Glomerular visceral epithelial cell (primary cell): ENCODE data around the gene OR2F1.
A peak's percentile ranks its signal among the peaks of the same experiment; 100 is the strongest.

ENCODE experiments used
- DNase-seq: peaks from one replicate; pipeline ENCODE4 v3.0.0-alpha.2; 2016; ENCODE audit errors: extremely low spot score

The OR2F1 gene

GRCh38 chr7:143954135-143954534, 509 bp upstream of the OR2F1 start:
- no peak for DNase-seq

- DNase-seq, result no peak
These were observed 4.1 kb downstream of the OR2F1 start for GRCh38 chr7:143958781-143959180.

- no peak for DNase-seq
These were observed 6.4 kb downstream of the OR2F1 start for GRCh38 chr7:143960813-143961610.

GRCh38 chr7:143965280-143965679, 10.6 kb downstream of the OR2F1 start:
- DNase-seq, result no peak

GRCh38 chr7:143967398-143967797, 12.8 kb downstream of the OR2F1 start:
- no peak for DNase-seq

GRCh38 chr7:143973870-143974416, 19.3 kb downstream of the OR2F1 start:
- no peak for DNase-seq

GRCh38 chr7:143974459-143974858, 19.8 kb downstream of the OR2F1 start:
- DNase-seq, result no peak

GRCh38 chr7:143975617-143976016, 21.0 kb downstream of the OR2F1 start:
- no peak for DNase-seq

GRCh38 chr7:143978585-143978984, 23.9 kb downstream of the OR2F1 start:
- DNase-seq, result no peak

GRCh38 chr7:143979359-143979758, 24.7 kb downstream of the OR2F1 start:
- DNase-seq, result peak; percentile 49

- no peak for DNase-seq
These were observed 25.4 kb downstream of the OR2F1 start for GRCh38 chr7:143979998-143980397.

GRCh38 chr7:143980746-143981510, 26.3 kb downstream of the OR2F1 start:
- DNase-seq, result peak; percentile 29

GRCh38 chr7:143983960-143984359, 29.3 kb downstream of the OR2F1 start:
- no peak for DNase-seq

- DNase-seq, result no peak
These were observed 32.9 kb downstream of the OR2F1 start for GRCh38 chr7:143987513-143987912.

GRCh38 chr7:143988976-143989745, 34.5 kb downstream of the OR2F1 start:
- DNase-seq, result no peak

GRCh38 chr7:143992670-143993069, 38.0 kb downstream of the OR2F1 start:
- DNase-seq, result no peak

GRCh38 chr7:143993924-143994323, 39.3 kb downstream of the OR2F1 start:
- no peak for DNase-seq

- no peak for DNase-seq
These were observed 45.4 kb downstream of the OR2F1 start, which contains the start of gene OR6B1 for GRCh38 chr7:144000020-144000419. OR6B1 (plus strand) TSS chr7:144000320; CDS start chr7:144003997, 3,677 bp downstream.

GRCh38 chr7:144001543-144001942, 46.9 kb downstream of the OR2F1 start:
- DNase-seq, result no peak

- no peak for DNase-seq
These were observed 50.1 kb downstream of the OR2F1 start for GRCh38 chr7:144004703-144005102.

- DNase-seq, result no peak
These were observed 51.5 kb downstream of the OR2F1 start for GRCh38 chr7:144006029-144006691.
